HG03432 (cell line): Measurements from ENCODE around the gene SYT17.

Experiments
- ATAC-seq: cut with Tn5 transposase; IDR thresholded peaks from one replicate; pipeline ENCODE4 v1.9.1; 2021; ENCODE audit warnings: mild to moderate bottlenecking, moderate library complexity; ENCODE audit not compliant: unreplicated experiment

The SYT17 gene

DNA sequence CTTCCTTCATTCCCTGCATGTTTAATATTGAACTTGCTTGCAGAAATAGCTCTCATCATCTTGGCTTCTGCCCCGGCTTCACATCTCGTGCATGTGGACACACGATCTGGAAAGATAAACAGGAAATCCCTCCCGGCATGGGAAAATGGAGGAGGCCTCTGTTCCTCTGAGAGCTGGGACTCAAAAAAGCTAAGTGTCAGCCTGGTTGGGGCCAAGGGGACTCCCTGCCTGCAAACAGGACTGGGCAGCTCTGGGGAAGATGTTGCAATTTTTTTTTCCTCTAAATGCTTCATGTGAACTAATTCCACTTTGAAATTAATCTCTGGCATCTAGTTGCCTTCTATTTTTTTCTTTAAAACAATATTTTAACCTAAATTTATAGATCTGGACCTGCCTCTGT lies 29.4 kb upstream of the SYT17 start:
- ATAC-seq, result no peak

- no peak for ATAC-seq
Measured at GRCh38 chr16:19139436-19140091, 28.5 kb upstream of the SYT17 start.

- no peak for ATAC-seq
Measured at GRCh38 chr16:19140396-19140795, 27.6 kb upstream of the SYT17 start.

GRCh38 chr16:19142939-19143598 lies 25.0 kb upstream of the SYT17 start:
- ATAC-seq, result no peak

GRCh38 chr16:19143599-19143956 lies 24.5 kb upstream of the SYT17 start:
- no peak for ATAC-seq

- no peak for ATAC-seq
Measured at GRCh38 chr16:19145010-19145409, 23.0 kb upstream of the SYT17 start.

DNA sequence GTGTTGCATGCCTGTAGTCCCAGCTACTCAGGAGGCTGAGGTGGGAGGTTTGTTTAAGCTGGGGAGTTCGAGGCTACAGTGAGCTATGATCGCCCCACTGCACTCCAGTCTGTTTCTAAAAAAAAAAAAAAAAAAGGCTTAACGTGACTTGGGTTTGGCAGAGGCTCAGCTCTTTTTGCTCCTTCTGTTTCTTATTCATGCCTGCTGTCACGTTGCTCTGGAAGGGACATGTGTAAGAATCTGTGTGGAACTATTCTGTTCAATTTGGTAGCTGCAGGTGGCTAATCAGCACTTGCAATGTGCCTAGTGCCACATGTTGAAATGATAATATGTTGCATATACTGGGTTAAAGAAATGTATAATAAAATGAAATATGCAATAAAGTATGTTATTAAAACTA lies 20.9 kb upstream of the SYT17 start:
- no peak for ATAC-seq

DNA sequence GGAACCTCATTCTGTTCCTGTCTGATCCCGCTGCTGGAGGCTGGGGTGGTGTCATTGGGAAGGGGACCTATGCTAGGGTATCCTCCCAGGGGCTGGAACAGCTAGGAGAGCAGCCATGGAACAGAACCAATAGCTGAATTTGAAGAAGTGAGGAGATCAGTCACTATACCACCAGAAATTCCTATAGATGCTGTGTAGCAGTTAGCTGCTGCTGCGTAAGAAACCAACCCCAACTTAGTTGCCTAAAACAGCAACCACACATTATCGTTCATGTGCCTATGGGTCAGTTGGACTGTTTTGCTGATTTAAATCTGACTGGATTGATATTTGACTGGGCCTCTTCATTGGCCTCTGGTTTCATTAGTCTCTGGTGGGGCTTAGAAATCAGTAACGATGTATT lies 20.4 kb upstream of the SYT17 start:
- no peak for ATAC-seq

DNA sequence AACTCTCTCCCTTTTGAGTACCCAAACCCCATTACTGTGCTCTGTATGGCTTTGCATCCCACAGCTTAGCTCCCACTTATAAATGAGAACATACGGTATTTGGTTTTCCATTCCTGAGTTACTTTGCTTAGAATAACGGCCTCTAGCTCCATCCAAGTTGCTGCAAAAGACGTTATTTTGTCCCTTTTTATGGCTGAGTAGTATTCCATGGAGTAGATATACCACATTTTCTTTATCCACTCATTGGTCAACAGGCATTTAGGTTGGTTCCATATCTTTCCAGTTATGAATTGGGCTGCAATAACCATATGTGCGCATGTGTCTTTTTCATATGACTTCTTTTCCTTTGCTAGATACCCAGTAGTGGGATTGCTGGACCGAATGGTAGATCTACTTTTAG lies 19.9 kb upstream of the SYT17 start:
- ATAC-seq, result no peak

- no peak for ATAC-seq
Measured at GRCh38 chr16:19151310-19151709, 16.7 kb upstream of the SYT17 start.

DNA sequence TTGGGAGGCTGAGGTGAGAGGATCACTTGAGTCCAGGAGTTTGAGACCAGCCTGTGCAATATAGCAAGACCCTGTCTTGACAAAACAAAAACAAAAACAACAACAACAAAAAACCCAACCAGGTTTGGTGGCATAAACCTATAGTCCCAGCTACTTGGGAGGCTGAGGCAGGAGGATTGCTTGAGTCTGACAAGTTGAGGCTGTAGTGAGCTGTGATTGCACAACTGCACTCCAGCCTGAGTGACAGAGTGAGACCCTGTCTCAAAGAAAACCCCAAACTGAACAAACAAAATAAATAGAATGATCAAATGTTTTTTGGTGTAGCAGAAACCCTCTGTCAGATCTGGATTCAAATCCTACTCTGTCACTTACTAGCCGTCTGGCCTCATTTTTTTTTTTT lies 16.0 kb upstream of the SYT17 start:
- no peak for ATAC-seq

- no peak for ATAC-seq
Measured at GRCh38 chr16:19153876-19154275, 14.2 kb upstream of the SYT17 start.

DNA sequence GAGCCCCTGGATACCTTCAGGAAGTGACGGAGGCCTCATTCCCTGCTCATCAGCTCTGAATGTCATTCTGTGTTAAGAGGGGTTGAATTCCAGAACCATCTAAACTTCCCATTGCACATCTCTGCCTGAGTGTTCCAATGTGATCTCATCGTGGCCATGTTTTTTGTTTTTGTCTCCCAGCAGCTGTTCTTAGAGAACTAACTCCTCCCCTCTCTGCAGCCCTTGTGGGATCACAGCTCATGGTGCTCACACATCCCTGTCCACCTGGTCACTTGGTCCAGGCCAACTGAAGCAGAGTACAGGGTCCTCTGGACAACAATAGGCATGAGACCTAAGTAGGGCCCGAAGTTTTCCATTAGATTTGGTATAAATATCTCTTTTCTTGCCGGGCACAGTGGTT lies 6.0 kb upstream of the SYT17 start:
- no peak for ATAC-seq

DNA sequence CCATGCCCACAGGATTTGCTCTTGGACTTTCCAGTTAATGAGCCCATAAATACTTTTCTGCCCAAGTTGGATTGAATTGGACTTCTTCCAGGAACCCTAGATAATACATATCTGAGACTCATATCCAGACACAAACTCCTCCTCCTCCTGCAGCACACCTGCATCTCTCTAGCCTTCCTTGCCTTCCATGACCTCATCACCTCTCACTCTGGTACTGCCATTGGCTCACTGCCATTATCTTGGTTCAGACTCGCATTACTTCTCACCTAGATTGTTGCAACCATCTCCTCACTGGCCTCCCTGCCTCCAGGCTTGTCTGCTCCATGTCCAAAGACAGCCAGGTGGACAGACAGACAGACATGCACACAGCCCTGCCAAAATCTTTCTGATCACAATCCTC lies 4.8 kb upstream of the SYT17 start:
- no peak for ATAC-seq

DNA sequence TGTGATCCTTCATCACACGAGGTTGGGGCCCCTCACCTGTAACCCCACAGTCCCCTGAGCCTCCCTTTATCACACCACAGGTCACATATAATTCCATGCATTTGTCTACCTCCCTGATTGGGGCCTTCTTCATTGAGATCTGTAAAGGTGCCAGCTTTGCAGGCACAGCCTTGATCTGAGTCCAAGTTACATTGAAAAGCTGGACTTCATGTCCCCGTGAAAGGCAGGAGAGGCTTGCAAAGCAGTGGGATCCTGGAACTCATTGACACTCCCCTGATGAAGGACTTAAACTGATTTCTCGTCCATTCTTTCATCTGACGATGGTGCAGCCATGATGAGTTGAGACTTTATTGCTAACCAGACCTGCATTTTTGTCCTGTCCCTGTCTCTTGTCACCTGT lies 3.8 kb upstream of the SYT17 start:
- no peak for ATAC-seq

DNA sequence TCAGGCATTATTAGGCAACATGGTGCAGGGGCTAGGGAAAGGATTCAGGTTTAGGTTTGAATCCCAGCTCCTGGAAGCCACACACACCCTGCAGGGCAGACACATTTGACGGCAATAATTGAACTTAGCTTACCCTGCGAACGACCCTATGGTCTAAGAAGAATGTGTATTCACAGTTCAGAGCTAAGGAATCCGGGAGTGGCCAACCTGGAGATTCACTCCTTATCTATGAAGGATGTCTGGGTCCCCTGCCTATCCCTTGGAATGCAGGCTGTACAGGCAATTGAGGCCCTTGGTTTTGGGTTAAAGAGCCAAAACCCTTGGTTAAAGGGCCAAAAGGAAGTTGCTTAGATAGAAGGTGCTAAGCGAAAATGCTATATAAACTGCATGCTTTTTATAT lies 2.9 kb upstream of the SYT17 start:
- no peak for ATAC-seq

- ATAC-seq, result no peak
Measured at GRCh38 chr16:19166500-19166899, 1.5 kb upstream of the SYT17 start.

- no peak for ATAC-seq
Measured at GRCh38 chr16:19168371-19169081, 486 bp downstream of the SYT17 start.

DNA sequence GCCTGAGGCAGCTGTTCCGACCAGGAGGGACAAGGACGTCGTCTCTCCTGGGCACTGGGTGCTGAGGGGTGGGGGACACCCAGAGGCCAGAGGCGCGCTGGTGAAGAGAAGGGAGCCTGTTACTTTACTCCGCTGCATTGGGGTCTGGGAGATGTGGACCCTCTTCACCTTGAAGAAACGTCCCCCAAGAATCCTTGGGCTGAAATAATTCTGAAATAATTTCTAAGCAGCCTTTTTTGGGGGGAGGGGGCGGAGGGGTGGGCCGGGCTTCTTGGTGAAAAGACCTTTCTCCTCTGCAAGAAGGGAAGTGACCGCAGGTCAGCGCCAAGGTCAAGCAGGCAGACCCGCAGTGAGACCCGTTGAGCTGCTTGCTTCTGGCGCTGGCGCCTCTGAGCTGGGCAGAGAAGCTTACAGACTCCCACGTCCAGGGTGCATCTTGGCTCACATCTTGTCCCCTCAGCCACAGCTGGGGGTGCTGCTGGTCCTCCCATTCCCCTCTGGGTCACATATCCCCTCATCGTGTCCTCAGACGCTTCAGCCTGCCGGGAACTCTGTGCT lies 1.1 kb downstream of the SYT17 start:
- ATAC-seq, result no peak

GRCh38 chr16:19170043-19170655 lies 2.1 kb downstream of the SYT17 start:
- no peak for ATAC-seq

DNA sequence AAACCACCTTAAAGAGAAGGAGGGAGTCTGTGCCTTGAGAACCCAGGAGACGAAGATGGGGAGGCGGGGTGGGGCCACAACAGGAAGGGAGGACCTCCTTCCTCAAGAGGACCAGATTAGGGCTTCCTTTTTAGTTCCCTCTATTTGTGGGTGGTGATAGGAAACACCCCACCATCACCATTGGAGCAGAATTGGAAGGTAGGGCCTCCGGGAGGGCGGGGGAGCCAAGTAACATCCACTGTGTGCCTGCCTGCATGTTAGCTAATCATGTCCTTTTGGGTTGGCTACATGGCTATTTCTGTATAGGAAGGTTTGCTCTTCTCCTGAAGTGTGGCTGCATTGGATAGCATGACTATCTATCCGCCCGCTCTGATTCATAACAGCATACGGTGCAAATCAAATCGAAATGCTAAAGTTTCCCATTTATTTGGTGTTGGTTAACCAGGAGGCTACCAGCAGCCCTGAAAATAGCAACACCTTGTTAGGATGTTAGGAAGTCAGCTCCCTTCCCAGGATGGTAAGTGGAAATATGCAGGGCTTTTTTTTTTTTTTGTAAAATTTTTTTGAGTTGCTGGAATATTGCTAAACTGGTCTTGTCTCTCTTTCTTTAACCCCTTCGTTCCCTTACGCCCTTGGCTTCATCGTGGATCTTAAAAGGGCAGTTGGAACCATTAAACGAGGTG lies 4.2 kb downstream of the SYT17 start:
- no peak for ATAC-seq
